ENCODE measurements around the gene KAZN. TPM values are rescaled to one million over a fixed set of nuclear protein-coding genes. Genes with fewer than 3 reads are reported as not detected.

Gene KAZN
- total RNA-seq, 4 donors from 2014 or later = 0.77 to 12.3 (median 4.9) TPM

DNA sequence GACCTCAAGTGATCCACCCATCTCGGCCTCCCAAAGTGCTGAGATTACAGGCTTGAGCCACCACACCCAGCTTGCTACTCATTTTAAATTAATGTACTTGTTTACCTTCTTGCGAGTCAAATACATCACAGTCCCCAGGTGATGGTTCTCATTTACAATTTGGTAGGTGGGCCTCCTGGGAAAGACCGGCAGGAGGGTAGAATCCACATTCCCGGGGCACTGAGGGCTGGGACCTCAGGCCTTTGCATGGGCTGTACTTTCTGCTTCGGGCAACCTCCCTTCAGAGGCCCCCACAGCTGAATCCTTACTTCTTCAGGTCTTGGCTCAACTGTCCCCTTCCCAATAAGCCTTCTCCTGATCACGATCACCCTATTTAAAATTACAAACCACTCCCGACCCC is 165.5 kb downstream of the KAZN start:
- intact Hi-C loops (cut with DNase I; ENCODE audit: low total_unique reads) = no loop called here
- Histone ChIP-seq H3K36me3 (no peaks in the 10 kb centered on the region), H3K4me1 (no peaks in the 10 kb centered on the region), H3K4me3 (no peak overlapping the region), H3K9me3 (no peaks in the 10 kb centered on the region), H3K27ac (no peak overlapping the region), H3K27me3 (no peaks in the 10 kb centered on the region)
- no peak for DNase-seq
- TF ChIP-seq POLR2A (IDR thresholded peaks at IDR 0.05) = no peak
- TF ChIP-seq, protein P1, sequence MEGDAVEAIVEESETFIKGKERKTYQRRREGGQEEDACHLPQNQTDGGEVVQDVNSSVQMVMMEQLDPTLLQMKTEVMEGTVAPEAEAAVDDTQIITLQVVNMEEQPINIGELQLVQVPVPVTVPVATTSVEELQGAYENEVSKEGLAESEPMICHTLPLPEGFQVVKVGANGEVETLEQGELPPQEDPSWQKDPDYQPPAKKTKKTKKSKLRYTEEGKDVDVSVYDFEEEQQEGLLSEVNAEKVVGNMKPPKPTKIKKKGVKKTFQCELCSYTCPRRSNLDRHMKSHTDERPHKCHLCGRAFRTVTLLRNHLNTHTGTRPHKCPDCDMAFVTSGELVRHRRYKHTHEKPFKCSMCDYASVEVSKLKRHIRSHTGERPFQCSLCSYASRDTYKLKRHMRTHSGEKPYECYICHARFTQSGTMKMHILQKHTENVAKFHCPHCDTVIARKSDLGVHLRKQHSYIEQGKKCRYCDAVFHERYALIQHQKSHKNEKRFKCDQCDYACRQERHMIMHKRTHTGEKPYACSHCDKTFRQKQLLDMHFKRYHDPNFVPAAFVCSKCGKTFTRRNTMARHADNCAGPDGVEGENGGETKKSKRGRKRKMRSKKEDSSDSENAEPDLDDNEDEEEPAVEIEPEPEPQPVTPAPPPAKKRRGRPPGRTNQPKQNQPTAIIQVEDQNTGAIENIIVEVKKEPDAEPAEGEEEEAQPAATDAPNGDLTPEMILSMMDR (IDR thresholded peaks at IDR 0.05) = no peak

- H3K36me3 ChIP-seq = no peaks in the 10 kb centered on the region
- TF ChIP-seq POLR2A (IDR thresholded peaks at IDR 0.05) = no peak
- TF ChIP-seq, protein P1 (IDR thresholded peaks at IDR 0.05) = no peak
These were observed 167.3 kb downstream of the KAZN start for GRCh38 chr1:14765773-14766172.

GRCh38 chr1:14767075-14767474 is 168.6 kb downstream of the KAZN start:
- H3K36me3 ChIP-seq = no peaks in the 10 kb centered on the region
- TF ChIP-seq, protein P1 (IDR thresholded peaks at IDR 0.05) = no peak
- no peak for TF ChIP-seq POLR2A (IDR thresholded peaks at IDR 0.05)
- H3K27ac ChIP-seq = no peak overlapping the region
- intact Hi-C loops (cut with DNase I; ENCODE audit: low total_unique reads) = no loop called here
- H3K27me3 ChIP-seq = no peaks in the 10 kb centered on the region
- no peak overlapping the region for H3K4me3 ChIP-seq
- H3K4me1 ChIP-seq = no peaks in the 10 kb centered on the region
- H3K9me3 ChIP-seq = no peaks in the 10 kb centered on the region
- no peak for DNase-seq

More at GRCh38 chr1:14765773-14766172, 167.3 kb downstream of the KAZN start:
- Histone ChIP-seq H3K27me3 (no peaks in the 10 kb centered on the region), H3K9me3 (no peaks in the 10 kb centered on the region), H3K4me3 (no peak overlapping the region), H3K27ac (no peak overlapping the region), H3K4me1 (no peaks in the 10 kb centered on the region)
- intact Hi-C loops (cut with DNase I; ENCODE audit: low total_unique reads) = no loop called here
- no peak for DNase-seq

DNA sequence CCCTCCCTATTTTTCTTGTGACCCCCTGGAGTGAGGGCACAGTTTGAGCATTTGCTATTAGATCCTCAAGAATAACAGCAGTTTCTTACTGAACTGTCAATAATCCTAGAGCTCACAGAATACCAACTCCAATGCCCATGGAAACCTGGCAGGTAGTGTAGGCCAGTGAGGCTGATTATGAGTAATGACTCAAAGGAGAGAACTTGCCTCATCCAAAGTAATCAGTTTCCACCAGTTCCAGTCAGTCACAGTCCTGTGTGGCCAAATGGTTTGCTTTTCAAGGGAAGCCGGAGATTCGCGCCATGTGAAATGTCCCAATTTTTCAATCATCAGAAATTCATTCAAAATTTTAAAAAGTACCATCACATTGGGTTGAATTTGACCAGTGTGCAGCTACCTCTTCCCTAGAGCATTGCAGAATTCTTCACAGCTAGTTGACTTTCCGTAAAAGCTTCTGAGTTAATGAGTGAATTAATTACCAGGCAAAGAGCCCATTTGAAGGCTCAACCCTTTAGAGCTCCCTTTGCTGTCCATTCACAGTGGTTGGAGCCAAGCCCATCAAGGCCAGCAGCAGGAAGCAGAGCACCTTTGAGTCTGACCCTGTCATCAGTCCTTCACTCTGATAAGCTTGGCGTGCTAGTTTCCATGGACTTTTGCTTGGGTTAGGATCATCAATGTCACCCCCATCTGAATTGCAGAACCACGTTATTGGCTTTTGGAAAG is 170.3 kb downstream of the KAZN start:
- H3K27me3 ChIP-seq = no peaks in the 10 kb centered on the region
- H3K4me1 ChIP-seq = no peaks in the 10 kb centered on the region
- H3K9me3 ChIP-seq = no peaks in the 10 kb centered on the region
- intact Hi-C loops (cut with DNase I; ENCODE audit: low total_unique reads) = no loop called here
- H3K36me3 ChIP-seq = no peaks in the 10 kb centered on the region
- no peak overlapping the region for H3K27ac ChIP-seq
- TF ChIP-seq POLR2A (IDR thresholded peaks at IDR 0.05) = no peak
- TF ChIP-seq, protein P1 (IDR thresholded peaks at IDR 0.05) = no peak
- no peak for DNase-seq
- no peak overlapping the region for H3K4me3 ChIP-seq

DNA sequence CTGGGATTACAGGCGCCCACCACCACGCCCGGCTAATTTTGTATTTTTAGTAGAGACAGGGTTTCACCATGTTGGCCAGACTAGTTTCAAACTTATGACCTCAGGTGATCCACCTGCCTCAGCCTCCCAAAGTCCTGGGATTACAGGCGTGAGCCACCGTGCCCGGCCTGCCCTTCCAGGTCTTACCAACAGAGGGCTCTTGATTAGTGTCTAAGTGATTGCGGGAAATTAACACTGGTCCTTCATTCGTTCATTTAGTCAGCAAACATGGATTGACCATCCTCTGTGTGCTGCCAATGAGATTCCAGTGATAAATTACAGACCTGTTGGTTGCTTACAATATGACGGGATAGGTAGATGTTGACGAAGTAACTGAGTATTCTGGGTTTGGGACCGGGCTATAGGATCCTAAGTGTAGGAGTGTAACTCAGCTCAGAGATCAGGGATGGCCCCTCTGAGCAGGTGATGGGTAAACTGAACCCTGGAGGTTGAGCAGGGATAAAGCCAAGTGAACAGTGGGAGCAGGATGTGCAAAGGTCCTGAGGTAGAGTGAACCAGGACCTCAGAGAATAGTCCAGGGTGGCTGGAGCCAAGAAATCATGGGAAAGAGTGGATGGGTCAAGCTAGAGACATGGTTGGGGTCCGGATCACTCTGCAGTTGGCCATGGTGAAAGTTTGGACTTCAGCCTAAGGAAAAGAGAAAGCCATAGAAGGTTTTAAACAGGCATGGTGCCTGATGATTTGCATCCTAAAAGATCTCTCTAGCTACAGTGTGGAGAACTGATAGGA is 171.2 kb downstream of the KAZN start:
- TF ChIP-seq, protein P1 (IDR thresholded peaks at IDR 0.05) = no peak
- no peak for TF ChIP-seq POLR2A (IDR thresholded peaks at IDR 0.05)
- intact Hi-C loops (cut with DNase I; ENCODE audit: low total_unique reads) = no loop called here
- no peaks in the 10 kb centered on the region for H3K4me1 ChIP-seq
- H3K9me3 ChIP-seq = no peaks in the 10 kb centered on the region
- no peak for DNase-seq
- H3K36me3 ChIP-seq = no peaks in the 10 kb centered on the region
- H3K4me3 ChIP-seq = no peak overlapping the region
- no peaks in the 10 kb centered on the region for H3K27me3 ChIP-seq
- no peak overlapping the region for H3K27ac ChIP-seq
